H1 (cell line): ENCODE measurements around the gene CDK9. TPM values are rescaled to one million over a fixed set of nuclear protein-coding genes. Genes with fewer than 3 reads are reported as not detected.
A peak's percentile ranks its signal among the peaks of the same experiment; 100 is the strongest.

Experiments
- CTCF ChIA-PET: fragments of 300-600 bp; sonication (Branson Sonifier 250); formaldehyde crosslinking; loops from one replicate; lab custom pipeline; 2021; ENCODE audit not compliant: partially characterized antibody; lab: Charles Lee
- POLR2A ChIA-PET: fragments of 300-600 bp; sonication (Branson Sonifier 250); formaldehyde crosslinking; loops from one replicate; lab custom pipeline; 2021; ENCODE audit warnings: inconsistent platforms; ENCODE audit not compliant: partially characterized antibody; lab: Charles Lee
- DNase-seq, 2 experiments: peaks; one replicate each; pipeline versions ENCODE4 v3.0.0 to v3.0.0-alpha.2; 2010 to 2022; ENCODE audit warnings: low spot score in 2 of 2, low read depth in 1 of 2, mixed read lengths in 1 of 2
- FAIRE-seq: peaks from 2 replicates; lab custom pipeline; 2011; peaks lifted over from hg19 to GRCh38; lab: Jason Lieb, UNC
- H2AFZ ChIP-seq: 2 replicates; pipeline ENCODE4 v1.8.1; 2012; ENCODE audit warnings: low read length, inconsistent platforms
- H2AK5ac ChIP-seq: 2 replicates; pipeline ENCODE4 v1.6.1; 2013; ENCODE audit warnings: low read depth, low read length
- H2BK120ac ChIP-seq: replicated peaks from 2 replicates; pipeline ENCODE3; 2013; ENCODE audit warnings: low read depth, low read length, inconsistent platforms
- H2BK12ac ChIP-seq: 2 replicates; pipeline ENCODE4 v1.6.1; 2013; ENCODE audit warnings: low read depth, low read length
- H2BK15ac ChIP-seq: 2 replicates; pipeline ENCODE4 v1.6.1; 2013; ENCODE audit warnings: low read length
- H2BK20ac ChIP-seq: 2 replicates; pipeline ENCODE4 v1.6.1; 2013; ENCODE audit warnings: low read length
- H2BK5ac ChIP-seq: 2 replicates; pipeline ENCODE4 v1.6.1; 2013; ENCODE audit warnings: low read depth, low read length
- H3K14ac ChIP-seq: 2 replicates; pipeline ENCODE4 v1.6.1; 2013; ENCODE audit warnings: inconsistent platforms; ENCODE audit not compliant: insufficient read length
- H3K18ac ChIP-seq: 2 replicates; pipeline ENCODE4 v1.6.1; 2013; ENCODE audit warnings: low read length; ENCODE audit errors: extremely low read depth
- H3K23ac ChIP-seq: 2 replicates; pipeline ENCODE4 v1.6.1; 2013; ENCODE audit warnings: inconsistent platforms; ENCODE audit not compliant: insufficient read length
- H3K23me2 ChIP-seq: 2 replicates; pipeline ENCODE4 v1.6.1; 2013; ENCODE audit warnings: low read depth, low read length
- H3K27ac ChIP-seq: 2 replicates; pipeline ENCODE4 v1.6.1; 2011; ENCODE audit warnings: low read depth, low read length, inconsistent platforms
- H3K27me3 ChIP-seq, 4 experiments: replicated peaks in 1 of 4; 1 replicate in 1 of 4; 2 replicates in 3 of 4; pipeline versions ENCODE4 v1.6.1 to v1.8.1; 2011 to 2013; ENCODE audit warnings: low read length in 3 of 4, mild to moderate bottlenecking in 3 of 4, inconsistent platforms in 2 of 4, mixed read lengths in 2 of 4, moderate library complexity in 1 of 4; ENCODE audit not compliant: control insufficient read depth in 3 of 4, insufficient read depth in 3 of 4; ENCODE audit errors: extremely low read depth in 1 of 4
- H3K36me3 ChIP-seq, 4 experiments: 2 replicates each; pipeline versions ENCODE4 v1.6.1 to v1.8.1; 2011 to 2013; ENCODE audit warnings: mild to moderate bottlenecking in 4 of 4, low read length in 3 of 4, moderate library complexity in 2 of 4, control low read depth in 1 of 4, inconsistent platforms in 1 of 4; ENCODE audit not compliant: insufficient read depth in 4 of 4, control insufficient read depth in 2 of 4
- H3K4ac ChIP-seq: replicated peaks from 2 replicates; pipeline ENCODE3; 2013; ENCODE audit warnings: low read length, low read depth, mixed read lengths, inconsistent platforms; ENCODE audit not compliant: insufficient read length
- H3K4me1 ChIP-seq, 4 experiments: replicated peaks in 1 of 4; 1 replicate in 1 of 4; 2 replicates in 3 of 4; pipeline versions ENCODE4 v1.6.1 to v1.8.1; 2011 to 2013; ENCODE audit warnings: low read length in 3 of 4, inconsistent platforms in 2 of 4, mixed read lengths in 1 of 4; ENCODE audit not compliant: insufficient read depth in 4 of 4, control insufficient read depth in 3 of 4
- H3K4me2 ChIP-seq, 2 experiments: 2 replicates each; pipeline versions ENCODE4 v1.6.1 to v1.8.1; 2011 to 2013; ENCODE audit warnings: low read depth in 2 of 2, low read length in 2 of 2, control low read depth in 1 of 2, inconsistent platforms in 1 of 2, mild to moderate bottlenecking in 1 of 2; ENCODE audit not compliant: insufficient read depth in 1 of 2
- H3K4me3 ChIP-seq, 4 experiments: fragments of 200-600, 300-600 bp in 1 of 4; sonication (generic), shearing (Covaris generic), sonication (Bioruptor Twin) in 1 of 4; 2 replicates each; pipeline versions ENCODE4 v1.5.1 to v1.8.1; 2011 to 2016; ENCODE audit warnings: low read length in 4 of 4, low read depth in 3 of 4, control low read depth in 2 of 4, inconsistent platforms in 2 of 4, mild to moderate bottlenecking in 2 of 4, mixed read lengths in 1 of 4, moderate library complexity in 1 of 4; ENCODE audit not compliant: insufficient read depth in 2 of 4; ENCODE audit errors: extremely low read depth in 1 of 4
- H3K56ac ChIP-seq: replicated peaks from 2 replicates; pipeline ENCODE3; 2013; ENCODE audit warnings: low read depth, mild to moderate bottlenecking, mixed read lengths, low read length, inconsistent platforms; ENCODE audit not compliant: insufficient read length
- H3K79me1 ChIP-seq: 2 replicates; pipeline ENCODE4 v1.6.1; 2013; ENCODE audit warnings: low read depth, low read length, control low read depth
- H3K79me2 ChIP-seq, 2 experiments: 2 replicates each; pipeline versions ENCODE4 v1.6.1 to v1.8.1; 2012 to 2013; ENCODE audit warnings: low read length in 2 of 2, mild to moderate bottlenecking in 2 of 2, inconsistent platforms in 1 of 2; ENCODE audit not compliant: insufficient read depth in 2 of 2, control insufficient read depth in 1 of 2
- H3K9ac ChIP-seq, 4 experiments: replicated peaks in 1 of 4; 1 replicate in 1 of 4; 2 replicates in 3 of 4; pipeline versions ENCODE4 v1.6.1 to v1.8.1; 2011 to 2013; ENCODE audit warnings: low read depth in 3 of 4, low read length in 3 of 4, control low read depth in 2 of 4, mild to moderate bottlenecking in 2 of 4, moderate library complexity in 2 of 4, inconsistent platforms in 1 of 4; ENCODE audit errors: extremely low read depth in 1 of 4
- H3K9me3 ChIP-seq, 2 experiments: 2 replicates each; pipeline versions ENCODE4 v1.6.1 to v1.8.1; 2012 to 2013; ENCODE audit warnings: mild to moderate bottlenecking in 2 of 2, moderate library complexity in 2 of 2, control low read depth in 1 of 2, inconsistent platforms in 1 of 2, low read depth in 1 of 2, low read length in 1 of 2, mixed read lengths in 1 of 2; ENCODE audit not compliant: insufficient read depth in 2 of 2
- H4K20me1 ChIP-seq, 2 experiments: replicated peaks in 1 of 2; 2 replicates each; pipeline versions ENCODE3 to v1.8.1; 2011 to 2013; ENCODE audit warnings: inconsistent platforms in 2 of 2, low read length in 2 of 2, mild to moderate bottlenecking in 1 of 2; ENCODE audit not compliant: insufficient read depth in 2 of 2, control insufficient read depth in 1 of 2
- H4K5ac ChIP-seq: 2 replicates; pipeline ENCODE4 v1.6.1; 2013; ENCODE audit warnings: low read length, low read depth, mixed read lengths, inconsistent platforms; ENCODE audit not compliant: insufficient read length
- H4K8ac ChIP-seq: 2 replicates; pipeline ENCODE4 v1.8.0; 2013; ENCODE audit warnings: mild to moderate bottlenecking, moderate library complexity, low read length, inconsistent platforms; ENCODE audit not compliant: insufficient read depth; ENCODE audit errors: extremely low read depth
- H4K91ac ChIP-seq: replicated peaks from 2 replicates; pipeline ENCODE3; 2013; ENCODE audit warnings: low read length, mixed read lengths, inconsistent platforms; ENCODE audit not compliant: insufficient read length
- POLR2A ChIP-seq, 2 experiments: IDR thresholded peaks; 1 replicate in 1 of 2; 2 replicates in 1 of 2; pipeline ENCODE4 v1.6.1; 2011; ENCODE audit warnings: low read depth in 2 of 2, low read length in 2 of 2, mild to moderate bottlenecking in 2 of 2; ENCODE audit errors: control extremely low read depth in 1 of 2
- TEAD4 ChIP-seq: IDR thresholded peaks from 2 replicates; pipeline ENCODE4 v1.6.1; 2012; ENCODE audit warnings: low read depth, low read length, inconsistent platforms, mixed read lengths
- YY1 ChIP-seq: IDR thresholded peaks from 2 replicates; pipeline ENCODE4 v1.6.1; 2011; ENCODE audit warnings: low read depth, mild to moderate bottlenecking, low read length
- WGBS, 2 experiments: shearing (Covaris generic) in 1 of 2; methylation state at CpG; one replicate each; pipeline versions ENCODE4 v1.1.6 to v1.1.7; 2013 to 2015; ENCODE audit warnings: low lambda C conversion rate in 2 of 2, mixed read lengths in 2 of 2, inconsistent platforms in 1 of 2, low coverage in 1 of 2, missing lambda C conversion rate in 1 of 2; ENCODE audit not compliant: insufficient replicate concordance in 2 of 2, insufficient coverage in 1 of 2, insufficient read length in 1 of 2; ENCODE audit errors: extremely low coverage in 1 of 2, missing lambda C conversion rate in 1 of 2; 5-methylcytosine and 5-hydroxymethylcytosine counted together
- polyA plus RNA-seq, 7 experiments: library from polyadenylated mRNA; depleted of rRNA in 3 of 7; stranded (reverse) in 5 of 7; unstranded in 2 of 7; fragments of >200 nt in 5 of 7; fragments of 200-250 nt in 2 of 7; gene quantifications; 1 replicate in 5 of 7; 2 replicates in 1 of 7; 4 replicates in 1 of 7; pipeline versions ENCODE4 v1.2.1 to v1.2.3, GENCODE V29; 2011 to 2013; ENCODE audit warnings: missing spikeins in 2 of 7, mixed read lengths in 2 of 7
- total RNA-seq: library from RNA; stranded (reverse); fragmentation: NEBNext Ultra II Directional; extraction: Animal tissue kit (Norgen Biotek cat#: 25700); gene quantifications from 2 replicates; pipeline ENCODE4 v1.2.1, GENCODE V29; 2021

Gene CDK9
- total and polyA plus RNA-seq, 2 of the 8 experiments (the other 6 are each of a cell fraction or from before 2014, with no cell fraction given) = 69.1 to 87.5 TPM

DNA sequence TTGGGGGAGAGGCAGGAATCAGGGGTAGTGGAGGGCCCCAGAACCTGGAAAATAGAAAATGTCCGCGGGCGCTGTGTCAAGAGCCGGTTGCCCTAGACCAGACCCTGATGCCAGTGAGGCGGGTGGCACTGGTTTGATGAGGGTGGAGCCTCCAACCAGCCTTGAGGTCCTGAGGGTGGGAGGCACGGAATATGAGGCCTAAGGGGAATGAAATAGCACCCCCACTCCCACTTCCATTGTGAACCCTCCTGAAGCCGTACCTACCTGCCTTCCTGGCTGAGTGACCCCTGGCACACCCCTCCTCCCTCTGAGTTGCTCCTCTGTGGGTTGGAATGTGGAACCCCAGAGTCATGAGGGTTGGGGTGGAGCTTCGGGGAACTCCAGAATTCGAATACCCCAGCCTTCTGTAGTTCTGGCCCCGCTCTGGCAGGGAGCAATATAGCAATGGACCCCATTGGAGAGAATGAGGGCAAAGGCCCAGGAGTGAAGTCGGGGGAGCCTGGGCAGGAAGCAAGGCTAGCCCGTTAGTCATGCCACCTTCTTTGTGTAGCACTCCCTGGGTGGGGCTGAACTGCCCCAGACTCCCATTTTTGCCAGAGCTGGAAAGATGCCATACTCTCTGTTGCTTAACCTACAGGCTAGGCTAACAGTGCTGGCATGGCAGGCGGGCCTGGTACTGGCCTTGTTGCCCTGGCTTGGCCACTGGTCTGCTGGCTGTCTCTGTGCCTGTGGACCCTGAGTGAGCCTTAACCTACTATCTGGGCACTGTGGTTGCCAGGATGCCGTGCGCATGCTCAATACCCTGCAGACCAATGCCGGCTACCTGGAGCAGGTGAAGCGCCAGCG, 17.9 kb downstream of the CDK9 start:
- WGBS, 2 experiments = 54% methylated on average over 18 of the region's 18 CpGs; no CpG with 5 or more reads in 1 of the 2 experiments
- H3K18ac ChIP-seq = peak overlapping the region; percentile 60; the same call in 1 of the 2 replicates
- H2AFZ ChIP-seq = no peak overlapping the region
- no peak overlapping the region for H3K14ac ChIP-seq
- peaks cover 2 to 6% of the 10 kb centered on the region in 2 experiments for H4K20me1 ChIP-seq
- POLR2A ChIA-PET = interaction anchor here (0.6 to 10.3 kb wide), 15 partner anchors 8 to 353 kb away, joined by 3 to 140 read pairs (median 4); partner anchors contain the start of genes CDK9, LRSAM1 and RPL12
- H3K79me2 ChIP-seq = peaks cover 0 to 15% of the 10 kb centered on the region in 2 experiments; a peak in 2 of 4 replicates
- FAIRE-seq = no peak
- H2BK5ac ChIP-seq = peak overlapping the region; percentile 68
- peak overlapping the region; percentile 5 for H3K56ac ChIP-seq
- no peak overlapping the region for H2BK15ac ChIP-seq
- H3K4me1 ChIP-seq = peaks cover 5 to 9% (median 6%) of the 10 kb centered on the region in 4 experiments; a peak in 6 of 7 replicates
- no peaks in the 10 kb centered on the region for H3K9me3 ChIP-seq
- peaks cover 4 to 11% (median 8%) of the 10 kb centered on the region in 4 experiments; a peak in 6 of 8 replicates for H3K36me3 ChIP-seq
- peaks cover 7% of the 10 kb centered on the region for H3K79me1 ChIP-seq
- H3K4me3 ChIP-seq = peak overlapping the region; percentile 61 to 86 (median 81)
- peak overlapping the region; percentile 57 for H3K4ac ChIP-seq
- H4K5ac ChIP-seq = no peak overlapping the region
- peaks cover 8% of the 10 kb centered on the region; the same call in 1 of the 2 replicates for H3K23me2 ChIP-seq
- 0 out of 2 replicates have a peak overlapping the region, but pooled peaks have one; percentile 29 for H2AK5ac ChIP-seq
- no peaks in the 10 kb centered on the region for H3K27me3 ChIP-seq
- no peak overlapping the region for H2BK120ac ChIP-seq
- peak overlapping the region; percentile 85 to 93 for H3K4me2 ChIP-seq
- peak; percentile 47; the same call in 1 of the 2 replicates for TF ChIP-seq TEAD4
- no peak for TF ChIP-seq YY1
- TF ChIP-seq POLR2A (IDR thresholded peaks at IDR 0.05; ENCODE audit: control extremely low read depth in 1 of 2, low read depth in 2 of 2, low read length in 2 of 2) = peak in 1 of 2 experiments; percentile 29; a peak in 1 of 3 replicates
- H3K23ac ChIP-seq = no peak overlapping the region
- no peak overlapping the region for H2BK20ac ChIP-seq
- H4K91ac ChIP-seq = no peak overlapping the region
- CTCF ChIA-PET = interaction anchor here (0.6 to 4.4 kb wide), 10 partner anchors 19 to 118 kb away, joined by 3 to 19 read pairs (median 5); partner anchors contain the start of gene AK1
- peak overlapping the region; percentile 66 to 95 (median 86) for H3K9ac ChIP-seq
- H4K8ac ChIP-seq = peak overlapping the region; percentile 70
- H2BK12ac ChIP-seq = 0 out of 2 replicates have a peak overlapping the region, but pooled peaks have one; percentile 9
- no peak for DNase-seq
- H3K27ac ChIP-seq = peak overlapping the region; percentile 87
